ENCODE results near the gene EFCAB6. TPM values are rescaled to one million over a fixed set of nuclear protein-coding genes. Genes with fewer than 3 reads are reported as not detected.
A peak's percentile ranks its signal among the peaks of the same experiment; 100 is the strongest.

EFCAB6 gene
- polyA plus RNA-seq, 3 donors from 2014 or later = 0.04 to 0.18 TPM; not detected in 1

DNA sequence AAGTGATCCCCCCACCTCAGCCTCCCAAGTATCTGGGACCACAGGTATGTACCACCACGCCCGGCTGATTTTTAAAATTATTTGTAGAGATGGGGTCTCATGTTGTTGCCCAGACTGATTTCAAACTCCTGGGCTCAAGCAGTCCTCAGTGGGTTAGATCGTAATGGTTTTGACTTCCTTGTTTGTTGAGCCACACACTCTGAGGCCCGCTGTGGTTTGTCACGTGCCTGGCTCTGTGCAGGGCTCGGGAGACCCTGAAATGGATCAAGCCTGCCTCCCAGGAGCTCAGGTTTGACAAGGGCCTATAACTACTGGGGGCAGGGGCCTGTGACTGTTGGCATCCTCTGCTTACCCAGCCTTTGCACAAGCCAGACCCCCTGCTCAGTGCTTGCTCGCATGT lies 332.1 kb downstream of the EFCAB6 start:
- Mint-ChIP-seq H3K9me3 (no peaks in the 10 kb centered on the region), H3K36me3 (no peaks in the 10 kb centered on the region), H3K4me3 (peak overlapping the region in 1 of 5 donors; percentile 25), H3K27me3 (ENCODE audit: low read depth in 3 of 3) (no peaks in the 10 kb centered on the region), H3K4me1 (peaks cover 15 to 21% of the 10 kb centered on the region in 2 donors), H3K27ac (peak overlapping the region in 1 of 6 donors; percentile 27)
- DNase-seq = no peak

DNA sequence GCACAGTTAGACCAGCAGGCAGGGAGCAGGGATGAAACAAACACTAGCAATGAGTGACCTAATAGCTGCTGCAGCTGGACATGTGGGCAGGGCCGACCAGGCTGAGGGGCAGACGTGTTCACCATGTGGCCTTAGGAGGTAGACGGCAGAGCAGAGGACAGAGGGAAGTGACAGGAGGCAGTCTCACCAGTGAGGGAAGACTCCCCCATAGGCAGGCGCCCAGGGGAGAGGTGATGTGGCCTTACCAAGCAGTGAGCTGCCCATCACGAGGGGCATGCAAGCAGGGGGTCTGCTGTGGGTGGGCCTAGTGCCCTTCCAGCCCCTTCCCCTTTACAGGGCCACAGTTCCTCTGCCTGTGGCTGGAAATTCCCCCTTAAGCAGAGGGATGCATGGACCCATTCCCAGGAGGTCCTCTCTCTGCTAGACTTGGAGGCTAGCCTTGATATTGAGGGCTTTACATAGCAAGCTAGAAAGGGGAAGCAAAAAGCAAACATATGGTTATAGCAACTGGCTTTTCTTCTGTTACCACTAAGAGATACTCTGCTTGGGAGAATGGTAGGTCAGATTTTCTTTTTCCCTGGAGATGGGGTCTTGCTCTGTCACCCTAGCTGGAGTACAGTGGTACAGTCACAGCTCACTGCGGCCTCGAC lies 332.7 kb downstream of the EFCAB6 start:
- Mint-ChIP-seq H3K36me3 (no peaks in the 10 kb centered on the region), H3K9me3 (no peaks in the 10 kb centered on the region), H3K4me1 (peaks cover 15 to 21% of the 10 kb centered on the region in 2 donors), H3K4me3 (no peak overlapping the region), H3K27ac (no peak overlapping the region), H3K27me3 (ENCODE audit: low read depth in 3 of 3) (no peaks in the 10 kb centered on the region)
- no peak for DNase-seq

Other genes starting within 250 kb of the EFCAB6 start
- gene SULT4A1, start 50.2 kb upstream of the EFCAB6 start, polyA plus RNA-seq = not detected
- not detected for gene PNPLA5, start 79.7 kb upstream of the EFCAB6 start, polyA plus RNA-seq
- gene PNPLA3, start 111.5 kb upstream of the EFCAB6 start, polyA plus RNA-seq = not detected
- gene SAMM50, start 143.1 kb upstream of the EFCAB6 start, polyA plus RNA-seq = 10 to 100 TPM; 80.6 to 88.8 (median 82.8) TPM
- 1 to 10 TPM; 1.8 to 3.8 (median 2.7) TPM for gene PARVB, start 212.0 kb upstream of the EFCAB6 start, polyA plus RNA-seq

Measured in immature natural killer cell (primary cell).